Measurements from ENCODE around the gene NISCH.

Gene NISCH

DNA sequence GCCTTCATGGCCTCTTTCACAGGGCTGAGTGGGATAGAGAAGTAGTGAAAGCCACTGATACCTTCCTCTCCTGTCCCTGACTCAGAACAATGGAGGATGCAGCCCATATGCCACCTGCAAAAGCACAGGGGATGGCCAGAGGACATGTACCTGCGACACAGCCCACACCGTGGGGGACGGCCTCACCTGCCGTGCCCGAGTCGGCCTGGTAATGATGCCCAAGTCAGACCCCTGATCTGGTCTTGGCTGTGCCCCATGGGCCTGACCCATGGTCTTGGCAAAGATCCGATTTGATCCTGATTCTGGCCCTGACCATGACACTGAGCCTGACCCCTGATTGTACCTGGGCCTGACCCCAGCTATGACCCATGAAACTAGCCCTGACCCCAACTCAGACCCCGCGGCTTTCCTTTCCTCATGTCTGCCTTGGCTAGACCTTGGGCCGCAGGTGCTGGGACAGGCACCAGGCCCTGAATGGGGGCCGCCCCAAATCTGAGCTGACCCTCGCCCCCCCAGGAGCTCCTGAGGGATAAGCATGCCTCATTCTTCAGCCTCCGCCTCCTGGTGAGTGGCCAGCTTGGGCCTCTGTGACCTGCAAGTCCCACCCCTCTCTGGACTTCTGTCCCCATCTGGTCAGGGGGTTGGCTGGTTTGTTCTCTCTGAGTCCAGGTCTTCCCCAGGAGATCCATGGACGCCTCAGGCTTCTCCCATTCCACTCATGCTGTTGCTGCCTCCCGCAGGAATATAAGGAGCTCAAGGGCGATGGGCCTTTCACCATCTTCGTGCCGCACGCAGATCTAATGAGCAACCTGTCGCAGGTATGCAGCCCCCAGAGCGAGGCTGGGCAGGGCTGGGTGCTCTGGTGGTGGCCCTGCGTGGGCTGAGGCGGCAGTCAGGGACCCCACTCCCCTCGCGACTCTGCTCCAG is 62.7 kb downstream of the NISCH start:
- no peaks in the 10 kb centered on the region for H3K9me3 Mint-ChIP-seq
- H3K36me3 Mint-ChIP-seq: no peaks in the 10 kb centered on the region
- H3K4me1 Mint-ChIP-seq: no peaks in the 10 kb centered on the region
- H3K27ac Mint-ChIP-seq: no peak overlapping the region
- no peak overlapping the region for H3K4me3 Mint-ChIP-seq
- ATAC-seq (no peak), DNase-seq (ENCODE audit: low spot score in 2 of 2) (no peak)

DNA sequence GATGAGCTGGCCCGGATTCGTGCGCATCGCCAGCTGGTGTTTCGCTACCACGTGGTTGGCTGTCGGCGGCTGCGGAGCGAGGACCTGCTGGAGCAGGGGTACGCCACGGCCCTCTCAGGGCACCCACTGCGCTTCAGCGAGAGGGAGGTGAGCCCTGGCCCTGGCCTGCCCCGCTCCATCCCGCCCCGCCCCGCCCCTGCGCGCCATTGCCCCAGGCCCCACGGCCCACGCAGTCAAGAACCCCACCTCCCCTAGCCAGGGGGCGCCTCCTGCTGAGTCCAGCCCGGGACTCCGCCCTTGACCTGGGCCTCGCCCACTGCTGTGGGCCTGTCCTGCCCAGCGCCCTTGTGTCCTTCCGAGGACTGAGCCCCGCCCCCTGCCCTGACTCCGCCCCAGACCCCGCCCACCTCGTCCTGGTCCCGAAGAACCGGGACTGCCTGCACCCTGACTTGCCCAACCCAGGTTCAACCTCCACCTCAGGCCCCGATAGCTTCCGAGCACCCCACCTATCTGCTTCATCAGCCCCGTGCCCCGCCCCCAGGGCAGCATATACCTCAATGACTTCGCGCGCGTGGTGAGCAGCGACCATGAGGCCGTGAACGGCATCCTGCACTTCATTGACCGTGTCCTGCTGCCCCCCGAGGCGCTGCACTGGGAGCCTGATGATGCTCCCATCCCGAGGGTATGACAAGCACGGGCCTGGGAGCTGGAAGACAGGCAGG is 63.5 kb downstream of the NISCH start:
- no peak for ATAC-seq
- H3K27ac Mint-ChIP-seq: no peak overlapping the region
- no peaks in the 10 kb centered on the region for H3K36me3 Mint-ChIP-seq
- H3K9me3 Mint-ChIP-seq: no peaks in the 10 kb centered on the region
- H3K4me1 Mint-ChIP-seq: no peaks in the 10 kb centered on the region
- H3K4me3 Mint-ChIP-seq: no peak overlapping the region
- no peak for DNase-seq (ENCODE audit: low spot score in 2 of 2)

DNA sequence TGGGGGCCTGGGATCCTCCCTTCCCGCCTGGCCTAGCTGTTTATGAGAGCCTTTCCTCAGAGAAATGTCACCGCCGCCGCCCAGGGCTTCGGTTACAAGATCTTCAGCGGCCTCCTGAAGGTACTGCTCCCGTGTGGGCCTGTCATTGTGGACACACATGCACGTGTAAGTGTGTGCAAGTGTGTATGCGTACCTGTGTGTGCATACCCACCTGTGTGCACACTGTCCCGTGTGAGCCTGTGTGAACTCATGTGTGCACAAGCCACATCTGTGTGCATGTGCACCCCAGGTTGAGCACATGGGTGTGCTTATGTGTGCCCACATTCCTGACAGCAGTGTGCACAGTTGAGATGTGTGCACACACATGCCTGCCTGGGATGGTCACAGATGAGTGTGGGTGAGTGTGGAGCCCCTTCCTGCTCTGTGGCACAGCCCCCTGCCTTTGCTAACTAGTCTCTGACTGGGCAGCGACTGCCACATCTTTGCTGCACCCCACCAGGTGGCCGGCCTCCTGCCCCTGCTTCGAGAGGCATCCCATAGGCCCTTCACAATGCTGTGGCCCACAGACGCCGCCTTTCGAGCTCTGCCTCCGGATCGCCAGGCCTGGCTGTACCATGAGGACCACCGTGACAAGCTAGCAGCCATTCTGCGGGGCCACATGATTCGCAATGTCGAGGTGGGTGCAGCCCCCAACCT is 64.2 kb downstream of the NISCH start:
- Mint-ChIP-seq H3K4me3 (no peak overlapping the region), H3K9me3 (no peaks in the 10 kb centered on the region), H3K4me1 (no peaks in the 10 kb centered on the region), H3K27ac (no peak overlapping the region), H3K36me3 (peaks cover 5% of the 10 kb centered on the region)
- ATAC-seq (no peak), DNase-seq (ENCODE audit: low spot score in 2 of 2) (no peak)

DNA sequence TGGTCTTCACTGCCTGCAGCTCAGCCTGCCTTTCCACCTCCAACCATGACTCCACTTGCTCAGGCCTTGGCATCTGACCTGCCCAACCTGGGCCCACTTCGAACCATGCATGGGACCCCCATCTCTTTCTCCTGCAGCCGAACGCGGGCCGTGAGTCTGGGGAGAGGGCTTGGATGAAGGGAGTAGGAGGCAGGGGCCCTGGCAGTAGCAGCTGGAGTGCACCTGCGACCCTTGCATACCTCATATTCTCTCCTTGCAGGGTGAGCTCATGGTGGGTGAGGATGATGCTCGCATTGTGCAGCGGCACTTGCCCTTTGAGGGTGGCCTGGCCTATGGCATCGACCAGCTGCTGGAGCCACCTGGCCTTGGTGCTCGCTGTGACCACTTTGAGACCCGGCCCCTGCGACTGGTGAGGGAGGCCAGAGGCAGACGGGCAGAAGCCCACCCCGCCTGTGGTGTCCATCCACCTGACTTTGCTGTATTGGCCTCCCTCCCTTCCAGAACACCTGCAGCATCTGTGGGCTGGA is 64.8 kb downstream of the NISCH start:
- Mint-ChIP-seq H3K36me3 (peaks cover 5% of the 10 kb centered on the region), H3K4me1 (no peaks in the 10 kb centered on the region), H3K27ac (no peak overlapping the region), H3K4me3 (no peak overlapping the region), H3K9me3 (no peaks in the 10 kb centered on the region)
- ATAC-seq (no peak), DNase-seq (ENCODE audit: low spot score in 2 of 2) (no peak)

DNA sequence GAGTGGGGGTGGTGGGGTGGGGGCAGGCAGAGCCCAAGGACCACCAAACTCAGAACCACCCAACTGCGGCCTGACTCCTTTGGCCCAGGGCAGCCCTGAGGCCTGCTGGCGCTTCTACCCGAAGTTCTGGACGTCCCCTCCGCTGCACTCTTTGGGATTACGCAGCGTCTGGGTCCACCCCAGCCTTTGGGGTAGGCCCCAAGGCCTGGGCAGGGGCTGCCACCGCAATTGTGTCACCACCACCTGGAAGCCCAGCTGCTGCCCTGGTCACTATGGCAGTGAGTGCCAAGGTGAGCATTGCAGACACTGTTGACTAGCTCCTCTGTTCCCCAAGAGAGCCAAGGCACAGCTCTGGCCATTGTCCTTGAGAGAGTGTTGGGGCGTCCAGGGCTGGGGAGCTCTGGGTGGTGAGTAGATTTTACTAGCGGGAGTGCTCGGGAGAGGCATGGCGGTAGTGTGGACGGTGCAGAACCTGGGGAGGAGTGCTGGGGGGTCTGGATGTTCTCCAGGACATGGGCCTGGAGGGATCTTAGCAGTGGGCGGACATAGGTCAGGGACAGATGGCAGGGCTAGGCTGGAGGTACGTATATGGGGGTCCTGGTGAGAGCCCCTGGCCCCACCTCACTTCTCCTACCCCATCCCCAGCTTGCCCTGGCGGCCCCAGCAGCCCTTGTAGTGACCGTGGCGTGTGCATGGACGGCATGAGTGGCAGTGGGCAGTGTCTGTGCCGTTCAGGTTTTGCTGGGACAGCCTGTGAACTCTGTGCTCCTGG is 65.5 kb downstream of the NISCH start:
- DNase-seq (ENCODE audit: low spot score in 2 of 2) (no peak), ATAC-seq (no peak)
- Mint-ChIP-seq H3K27ac (no peak overlapping the region), H3K4me1 (no peaks in the 10 kb centered on the region), H3K9me3 (no peaks in the 10 kb centered on the region), H3K4me3 (no peak overlapping the region), H3K36me3 (peaks cover 5% of the 10 kb centered on the region)

DNA sequence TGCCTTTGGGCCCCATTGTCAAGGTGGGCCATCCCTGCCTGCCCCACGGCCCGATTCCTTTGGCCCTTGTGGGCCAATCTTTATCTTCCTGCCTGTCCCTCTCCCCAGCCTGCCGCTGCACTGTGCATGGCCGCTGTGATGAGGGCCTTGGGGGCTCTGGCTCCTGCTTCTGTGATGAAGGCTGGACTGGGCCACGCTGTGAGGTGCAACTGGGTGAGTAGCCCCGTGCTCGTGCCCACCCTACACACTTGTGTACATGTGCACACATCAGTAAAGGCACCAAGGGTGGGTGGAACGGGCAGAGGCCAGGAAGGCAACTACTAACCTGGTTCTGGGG is 66.1 kb downstream of the NISCH start:
- Mint-ChIP-seq H3K4me3 (no peak overlapping the region), H3K9me3 (no peaks in the 10 kb centered on the region), H3K4me1 (no peaks in the 10 kb centered on the region), H3K36me3 (peaks cover 7% of the 10 kb centered on the region), H3K27ac (no peak overlapping the region)
- ATAC-seq: no peak
- no peak for DNase-seq (ENCODE audit: low spot score in 2 of 2)

DNA sequence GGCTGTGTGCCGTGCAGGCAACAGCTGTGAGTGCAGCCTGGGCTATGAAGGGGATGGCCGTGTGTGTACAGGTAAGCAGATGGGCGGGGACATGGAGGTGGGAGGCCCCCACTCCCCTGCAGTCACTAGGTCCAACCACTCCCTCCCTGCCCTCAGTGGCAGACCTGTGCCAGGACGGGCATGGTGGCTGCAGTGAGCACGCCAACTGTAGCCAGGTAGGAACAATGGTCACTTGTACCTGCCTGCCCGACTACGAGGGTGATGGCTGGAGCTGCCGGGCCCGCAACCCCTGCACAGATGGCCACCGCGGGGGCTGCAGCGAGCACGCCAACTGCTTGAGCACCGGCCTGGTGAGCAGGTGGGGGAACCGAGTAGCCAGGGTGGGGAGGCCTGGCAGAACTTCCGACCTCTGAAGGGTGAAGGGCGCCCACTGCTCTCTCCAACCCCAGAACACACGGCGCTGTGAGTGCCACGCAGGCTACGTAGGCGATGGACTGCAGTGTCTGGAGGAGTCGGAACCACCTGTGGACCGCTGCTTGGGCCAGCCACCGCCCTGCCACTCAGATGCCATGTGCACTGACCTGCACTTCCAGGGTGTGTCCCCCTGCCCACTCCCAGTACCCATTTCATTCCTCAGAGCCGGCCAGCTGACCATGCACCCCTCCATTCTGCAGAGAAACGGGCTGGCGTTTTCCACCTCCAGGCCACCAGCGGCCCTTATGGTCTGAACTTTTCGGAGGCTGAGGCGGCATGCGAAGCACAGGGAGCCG is 66.7 kb downstream of the NISCH start:
- H3K9me3 Mint-ChIP-seq: no peaks in the 10 kb centered on the region
- H3K27ac Mint-ChIP-seq: no peak overlapping the region
- DNase-seq (ENCODE audit: low spot score in 2 of 2): no peak
- no peak for ATAC-seq
- no peak overlapping the region for H3K4me3 Mint-ChIP-seq
- H3K4me1 Mint-ChIP-seq: no peaks in the 10 kb centered on the region
- H3K36me3 Mint-ChIP-seq: peaks cover 10% of the 10 kb centered on the region

DNA sequence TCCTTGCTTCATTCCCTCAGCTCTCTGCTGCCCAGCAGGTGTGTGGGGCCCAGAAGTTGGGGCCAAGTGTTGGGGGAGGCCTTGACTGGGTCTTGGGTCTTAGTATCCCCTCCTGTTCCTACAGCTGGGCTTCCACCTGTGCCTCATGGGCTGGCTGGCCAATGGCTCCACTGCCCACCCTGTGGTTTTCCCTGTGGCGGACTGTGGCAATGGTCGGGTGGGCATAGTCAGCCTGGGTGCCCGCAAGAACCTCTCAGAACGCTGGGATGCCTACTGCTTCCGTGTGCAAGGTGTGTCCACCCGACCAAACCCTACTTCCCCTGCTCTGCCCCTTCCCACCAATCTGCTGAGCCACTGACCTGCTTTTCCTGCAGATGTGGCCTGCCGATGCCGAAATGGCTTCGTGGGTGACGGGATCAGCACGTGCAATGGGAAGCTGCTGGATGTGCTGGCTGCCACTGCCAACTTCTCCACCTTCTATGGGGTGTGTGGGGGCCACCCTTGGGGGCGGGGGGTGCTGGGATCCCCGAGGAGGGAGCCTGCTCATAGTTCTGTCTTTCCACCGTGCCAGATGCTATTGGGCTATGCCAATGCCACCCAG is 67.3 kb downstream of the NISCH start:
- no peaks in the 10 kb centered on the region for H3K9me3 Mint-ChIP-seq
- no peak overlapping the region for H3K27ac Mint-ChIP-seq
- H3K4me1 Mint-ChIP-seq: no peaks in the 10 kb centered on the region
- ATAC-seq (no peak), DNase-seq (ENCODE audit: low spot score in 2 of 2) (no peak)
- H3K36me3 Mint-ChIP-seq: peaks cover 14% of the 10 kb centered on the region
- no peak overlapping the region for H3K4me3 Mint-ChIP-seq

DNA sequence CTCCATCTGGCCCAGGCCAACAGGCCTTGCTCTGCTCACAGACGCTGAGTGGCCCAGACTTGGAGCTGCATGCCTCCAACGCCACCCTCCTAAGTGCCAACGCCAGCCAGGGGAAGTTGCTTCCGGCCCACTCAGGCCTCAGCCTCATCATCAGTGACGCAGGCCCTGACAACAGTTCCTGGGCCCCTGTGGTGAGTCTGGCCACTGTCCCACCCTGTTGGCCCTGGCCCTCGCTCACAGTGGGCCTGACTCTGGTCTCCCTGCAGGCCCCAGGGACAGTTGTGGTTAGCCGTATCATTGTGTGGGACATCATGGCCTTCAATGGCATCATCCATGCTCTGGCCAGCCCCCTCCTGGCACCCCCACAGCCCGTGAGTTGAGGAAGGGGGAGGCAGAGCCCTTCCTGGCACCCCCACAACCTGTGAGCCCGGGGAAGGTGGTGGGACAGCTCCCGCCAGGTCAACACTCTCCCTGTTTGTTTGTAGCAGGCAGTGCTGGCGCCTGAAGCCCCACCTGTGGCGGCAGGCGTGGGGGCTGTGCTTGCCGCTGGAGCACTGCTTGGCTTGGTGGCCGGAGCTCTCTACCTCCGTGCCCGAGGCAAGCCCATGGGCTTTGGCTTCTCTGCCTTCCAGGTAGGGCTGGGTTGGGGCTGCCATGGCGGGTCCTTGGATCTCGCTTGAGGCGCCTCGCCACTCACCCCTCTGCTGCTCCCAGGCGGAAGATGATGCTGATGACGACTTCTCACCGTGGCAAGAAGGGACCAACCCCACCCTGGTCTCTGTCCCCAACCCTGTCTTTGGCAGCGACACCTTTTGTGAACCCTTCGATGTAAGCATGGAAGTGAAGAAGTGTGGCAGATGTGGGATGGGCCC is 68.2 kb downstream of the NISCH start:
- Mint-ChIP-seq H3K36me3 (peaks cover 22% of the 10 kb centered on the region), H3K4me3 (no peak overlapping the region), H3K9me3 (no peaks in the 10 kb centered on the region), H3K4me1 (no peaks in the 10 kb centered on the region), H3K27ac (peak overlapping the region; percentile 81)
- DNase-seq (ENCODE audit: low spot score in 2 of 2) (no peak), ATAC-seq (no peak)

DNA sequence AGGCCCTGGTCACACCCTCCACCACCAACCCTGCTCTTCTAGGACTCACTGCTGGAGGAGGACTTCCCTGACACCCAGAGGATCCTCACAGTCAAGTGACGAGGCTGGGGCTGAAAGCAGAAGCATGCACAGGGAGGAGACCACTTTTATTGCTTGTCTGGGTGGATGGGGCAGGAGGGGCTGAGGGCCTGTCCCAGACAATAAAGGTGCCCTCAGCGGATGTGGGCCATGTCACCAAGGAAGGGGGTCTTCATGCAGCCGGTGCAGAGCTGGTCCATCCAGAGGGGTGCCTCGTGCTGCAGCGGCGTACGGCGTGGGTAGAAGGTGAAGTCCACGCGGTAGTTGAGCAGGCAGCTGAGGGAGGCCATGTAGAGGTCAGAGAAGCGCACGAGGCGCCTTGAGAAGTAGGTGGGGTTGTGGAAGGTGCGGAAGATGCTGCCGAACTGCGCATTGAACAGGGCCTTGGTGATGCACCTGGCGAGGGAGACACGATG is 68.9 kb downstream of the NISCH start:
- H3K27ac Mint-ChIP-seq: peak overlapping the region; percentile 81
- H3K9me3 Mint-ChIP-seq: no peaks in the 10 kb centered on the region
- no peaks in the 10 kb centered on the region for H3K4me1 Mint-ChIP-seq
- no peak for ATAC-seq
- peaks cover 29% of the 10 kb centered on the region for H3K36me3 Mint-ChIP-seq
- DNase-seq (ENCODE audit: low spot score in 2 of 2): no peak
- H3K4me3 Mint-ChIP-seq: no peak overlapping the region

DNA sequence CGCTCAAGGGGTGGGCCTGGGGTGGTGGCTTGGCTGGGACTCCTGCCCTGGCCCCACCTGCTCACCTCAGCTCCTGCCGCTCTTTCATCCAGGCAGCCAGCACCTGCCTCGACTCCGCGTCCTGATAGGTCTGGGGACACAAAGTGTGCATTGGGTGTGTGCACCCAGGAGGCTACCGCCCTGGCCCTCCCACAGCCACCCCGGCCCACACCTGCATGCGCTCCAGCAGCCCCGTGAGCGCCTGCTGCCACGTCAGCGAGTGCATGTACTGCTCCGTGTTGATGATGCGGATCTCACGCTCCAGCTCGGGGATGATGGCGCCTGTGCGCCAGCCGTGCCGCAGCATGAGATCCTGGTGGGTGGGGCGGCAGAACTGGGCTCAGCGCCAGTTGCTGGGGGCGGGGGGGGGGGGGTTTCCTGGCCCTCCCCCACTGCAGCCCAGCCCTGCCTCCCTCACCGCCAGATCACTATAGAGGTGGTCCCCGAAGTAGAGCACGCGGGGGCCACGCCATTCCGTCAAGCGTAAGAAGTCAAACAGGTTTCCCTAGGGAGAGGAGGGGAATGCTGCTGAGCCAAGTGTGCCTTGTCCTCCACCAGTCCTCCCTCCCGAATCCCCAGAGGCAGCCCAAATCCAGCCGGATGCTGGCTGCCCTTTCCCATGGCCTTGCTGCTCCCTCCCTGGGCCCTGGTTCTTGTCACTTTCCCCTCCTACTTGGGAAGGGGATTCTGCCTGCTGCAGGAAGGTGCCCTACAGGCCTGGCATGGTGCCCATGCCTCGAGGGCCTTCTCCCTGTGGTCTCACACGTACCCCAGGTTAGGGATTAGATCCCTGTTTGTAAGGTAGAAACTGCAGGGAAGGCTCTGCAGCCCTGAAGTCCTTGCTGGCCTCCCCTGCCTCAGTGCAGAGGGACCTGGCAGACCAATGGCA is 69.6 kb downstream of the NISCH start:
- Mint-ChIP-seq H3K36me3 (peaks cover 29% of the 10 kb centered on the region), H3K27ac (peak overlapping the region; percentile 81), H3K4me3 (no peak overlapping the region), H3K9me3 (no peaks in the 10 kb centered on the region), H3K4me1 (no peaks in the 10 kb centered on the region)
- ATAC-seq (no peak), DNase-seq (ENCODE audit: low spot score in 2 of 2) (no peak)

All from stimulated activated effector memory CD8-positive, alpha-beta T cell treated with anti-CD3 and anti-CD28 coated beads, Interleukin-12 subunit alpha, Interleukin-12 subunit beta, amount 100 ng/mL, for 72 hours (primary cell).